Daoy (cell line): Measurements from ENCODE around the gene STARD9. TPM values are rescaled to one million over a fixed set of nuclear protein-coding genes. Genes with fewer than 3 reads are reported as not detected.
"Not testable (repeated sequence)": the region's sequence is repeated elsewhere in the genome, so short reads cannot be mapped to it uniquely, and the experiment has no call there.

Experiments
- DNase-seq: peaks from one replicate; pipeline ENCODE4 v3.0.0-alpha.2; 2015; ENCODE audit warnings: low read depth
- total RNA-seq: library from RNA; depleted of rRNA; stranded (reverse); fragments of >200 nt; shearing (Covaris generic); gene quantifications from 2 replicates; pipeline ENCODE4 v1.2.3, GENCODE V29; 2014

STARD9 gene
- total RNA-seq, 1 experiment from 2014 or later: 0.80 TPM

DNA sequence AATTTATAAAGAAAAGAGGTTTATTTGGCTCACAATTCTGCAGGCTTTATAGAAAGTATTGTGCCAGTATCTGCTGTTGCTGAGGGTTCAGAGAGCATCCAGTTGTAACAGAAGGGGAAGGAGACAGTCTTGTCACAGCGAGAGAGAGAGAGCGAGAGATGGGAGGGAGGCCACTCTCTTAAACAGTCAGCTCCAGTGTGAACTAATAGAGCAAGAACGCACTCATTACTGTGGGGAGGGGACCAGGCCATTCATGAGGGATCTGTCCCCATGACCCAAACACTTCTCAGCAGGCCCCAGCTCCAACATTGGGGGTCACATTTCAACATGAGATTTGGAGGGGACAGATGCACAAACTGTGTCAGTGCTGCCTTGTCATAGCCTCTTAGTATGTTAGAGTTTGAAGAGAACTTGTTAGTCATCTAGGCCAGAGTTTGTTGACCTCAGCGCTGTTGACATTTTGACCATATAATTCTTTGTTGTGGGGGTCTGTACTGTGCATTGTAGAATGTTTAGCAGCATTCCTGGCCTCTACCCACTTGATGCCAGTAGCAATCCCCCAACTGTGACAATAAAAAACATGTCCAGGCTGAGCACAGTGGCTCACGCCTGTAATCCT, 15.3 kb downstream of the STARD9 start:
- DNase-seq: no peak

GRCh38 chr15:42591238-42591934, 16.0 kb downstream of the STARD9 start:
- DNase-seq: no peak

- DNase-seq: no peak
Observed at GRCh38 chr15:42592716-42593115, 17.3 kb downstream of the STARD9 start.

DNA sequence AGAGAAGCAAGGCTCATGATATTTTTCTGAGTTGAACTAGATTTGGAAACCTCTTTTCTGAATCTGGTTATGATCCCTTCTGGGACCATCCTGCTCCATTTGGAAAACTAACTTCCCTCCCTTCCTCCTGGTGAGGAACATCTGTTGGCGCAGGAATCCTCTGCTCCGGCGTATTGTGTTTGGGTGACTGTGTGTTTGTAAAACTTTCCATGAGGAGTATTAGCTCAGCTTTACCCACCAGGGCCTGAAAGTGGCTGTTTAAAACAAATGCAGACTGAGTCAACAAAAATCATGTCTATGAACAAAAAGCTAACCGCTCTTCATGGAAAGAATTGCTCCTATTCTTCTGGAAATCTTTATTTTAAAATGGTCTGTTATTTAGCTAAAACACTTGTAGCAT, 17.7 kb downstream of the STARD9 start:
- DNase-seq: no peak

- DNase-seq: no peak
Observed at GRCh38 chr15:42594095-42594494, 18.7 kb downstream of the STARD9 start.

GRCh38 chr15:42595626-42596240, 20.3 kb downstream of the STARD9 start:
- no peak for DNase-seq

DNA sequence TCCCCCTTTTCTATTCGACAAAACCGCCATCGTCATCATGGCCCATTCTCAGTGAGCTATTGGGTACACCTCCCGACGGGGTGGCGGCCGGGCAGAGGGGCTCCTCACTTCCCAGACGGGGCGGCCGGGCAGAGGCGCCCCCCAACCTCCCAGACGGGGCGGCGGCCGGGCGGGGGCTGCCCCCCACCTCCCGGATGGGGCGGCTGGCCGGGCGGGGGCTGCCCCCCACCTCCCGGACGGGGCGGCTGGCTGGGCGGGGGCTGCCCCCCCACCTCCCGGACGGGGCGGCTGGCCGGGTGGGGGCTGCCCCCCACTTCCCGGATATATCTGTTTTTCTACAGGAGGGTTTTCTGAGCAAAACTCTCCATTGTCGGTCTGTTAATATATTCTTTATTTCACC, 25.9 kb downstream of the STARD9 start:
- not testable (repeated sequence) for DNase-seq

- no peak for DNase-seq
Observed at GRCh38 chr15:42602501-42602900, 27.1 kb downstream of the STARD9 start.

DNA sequence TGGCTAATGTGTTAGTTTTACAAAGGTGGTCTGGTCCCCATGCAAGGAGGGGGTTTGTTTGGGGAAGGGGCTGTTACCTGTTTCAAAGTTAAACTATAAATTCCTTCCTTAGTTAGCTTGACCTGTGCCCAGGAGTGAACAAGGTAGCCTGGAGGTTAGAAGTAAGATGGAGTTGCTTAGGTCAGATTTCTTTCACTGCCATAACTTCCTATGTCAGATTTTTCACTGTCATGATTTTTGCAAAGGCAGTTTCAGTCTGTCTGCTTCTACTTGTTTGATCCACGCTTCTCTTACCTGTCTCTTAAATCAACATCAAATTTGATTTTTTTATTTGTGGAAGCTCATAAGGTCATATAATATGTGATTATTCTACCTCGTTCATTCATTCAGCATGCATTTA, 28.6 kb downstream of the STARD9 start:
- no peak for DNase-seq

- DNase-seq: no peak
Observed at GRCh38 chr15:42604894-42605744, 29.7 kb downstream of the STARD9 start.

DNA sequence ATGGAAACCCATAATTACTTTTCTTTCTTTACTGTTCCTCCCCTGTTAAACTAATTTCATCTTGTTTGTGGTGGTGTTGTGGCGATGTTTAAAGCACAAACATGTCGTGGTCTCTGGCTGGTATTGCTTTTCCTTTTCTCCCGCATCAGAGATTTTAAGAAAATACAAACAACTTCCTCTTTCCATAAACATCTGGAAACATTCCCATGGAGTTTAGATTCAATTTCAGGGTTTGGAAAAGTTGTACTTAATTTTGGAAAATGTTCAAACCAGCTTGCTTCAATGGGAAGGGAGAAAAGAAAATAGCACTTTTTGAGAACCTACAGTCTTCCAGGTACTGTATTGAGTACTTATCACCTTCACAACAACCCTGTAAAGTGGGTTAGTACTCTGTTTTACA, 30.4 kb downstream of the STARD9 start:
- no peak for DNase-seq

- DNase-seq: peak; percentile 54
Observed at GRCh38 chr15:42608110-42608531, 32.7 kb downstream of the STARD9 start.

DNA sequence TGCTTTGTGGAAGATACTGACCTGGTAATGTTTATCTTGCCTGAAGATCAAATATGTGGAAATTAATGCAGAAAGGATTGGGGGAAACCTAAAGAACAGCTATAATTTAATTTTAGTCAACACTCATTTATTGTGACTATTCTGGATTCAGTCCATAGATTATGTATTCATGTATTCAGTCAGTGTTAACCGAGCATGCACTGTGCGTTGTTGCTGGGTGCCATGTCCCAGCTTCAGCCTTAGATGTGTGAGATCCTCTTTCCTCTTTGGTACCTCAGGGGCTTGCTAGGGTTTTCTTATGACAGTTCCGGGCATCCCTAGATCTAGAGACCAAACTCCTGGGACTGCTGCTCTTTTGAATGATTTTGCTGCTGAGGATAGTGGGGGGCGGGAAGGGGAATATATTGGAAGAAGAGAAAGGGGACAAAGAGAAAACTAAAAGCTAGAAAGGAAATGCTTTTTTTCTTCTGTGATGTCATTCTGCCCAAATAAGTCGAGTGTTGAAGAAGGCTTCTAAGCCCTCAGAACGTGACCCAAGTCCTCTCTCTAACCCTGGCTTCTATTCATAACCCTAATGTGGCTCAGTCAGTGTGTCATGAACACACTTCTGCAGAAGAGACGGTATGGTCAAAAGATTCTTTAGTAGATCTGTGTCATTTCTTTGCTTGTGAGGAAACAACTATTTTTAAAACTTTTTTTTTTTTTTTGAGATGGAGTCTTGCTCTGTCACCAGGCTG, 33.5 kb downstream of the STARD9 start:
- no peak for DNase-seq

DNA sequence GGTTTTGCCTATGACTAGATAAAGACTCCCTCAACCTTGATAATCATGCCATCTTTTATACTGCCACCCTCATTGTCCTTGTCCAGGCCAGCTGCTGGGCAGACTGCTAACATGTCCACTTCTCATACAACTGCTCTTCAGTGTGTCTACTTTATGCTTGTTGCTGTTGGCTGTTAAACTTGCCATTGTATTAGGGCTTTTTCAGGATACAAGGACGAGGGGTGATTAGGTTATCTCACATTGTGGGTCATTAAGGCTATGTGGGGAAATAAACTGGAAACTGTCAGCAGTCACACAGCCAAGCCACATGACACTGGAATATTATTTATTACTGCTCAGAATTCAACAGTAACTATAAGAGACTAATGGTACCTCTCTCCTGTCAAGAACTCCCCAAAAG, 36.1 kb downstream of the STARD9 start:
- DNase-seq: no peak

GRCh38 chr15:42612367-42612912, 37.0 kb downstream of the STARD9 start:
- DNase-seq: no peak

GRCh38 chr15:42616107-42616506, 40.7 kb downstream of the STARD9 start:
- no peak for DNase-seq

- DNase-seq: peak; percentile 17
Observed at GRCh38 chr15:42619656-42620371, 44.4 kb downstream of the STARD9 start.

GRCh38 chr15:42621386-42621785, 46.0 kb downstream of the STARD9 start:
- no peak for DNase-seq

DNA sequence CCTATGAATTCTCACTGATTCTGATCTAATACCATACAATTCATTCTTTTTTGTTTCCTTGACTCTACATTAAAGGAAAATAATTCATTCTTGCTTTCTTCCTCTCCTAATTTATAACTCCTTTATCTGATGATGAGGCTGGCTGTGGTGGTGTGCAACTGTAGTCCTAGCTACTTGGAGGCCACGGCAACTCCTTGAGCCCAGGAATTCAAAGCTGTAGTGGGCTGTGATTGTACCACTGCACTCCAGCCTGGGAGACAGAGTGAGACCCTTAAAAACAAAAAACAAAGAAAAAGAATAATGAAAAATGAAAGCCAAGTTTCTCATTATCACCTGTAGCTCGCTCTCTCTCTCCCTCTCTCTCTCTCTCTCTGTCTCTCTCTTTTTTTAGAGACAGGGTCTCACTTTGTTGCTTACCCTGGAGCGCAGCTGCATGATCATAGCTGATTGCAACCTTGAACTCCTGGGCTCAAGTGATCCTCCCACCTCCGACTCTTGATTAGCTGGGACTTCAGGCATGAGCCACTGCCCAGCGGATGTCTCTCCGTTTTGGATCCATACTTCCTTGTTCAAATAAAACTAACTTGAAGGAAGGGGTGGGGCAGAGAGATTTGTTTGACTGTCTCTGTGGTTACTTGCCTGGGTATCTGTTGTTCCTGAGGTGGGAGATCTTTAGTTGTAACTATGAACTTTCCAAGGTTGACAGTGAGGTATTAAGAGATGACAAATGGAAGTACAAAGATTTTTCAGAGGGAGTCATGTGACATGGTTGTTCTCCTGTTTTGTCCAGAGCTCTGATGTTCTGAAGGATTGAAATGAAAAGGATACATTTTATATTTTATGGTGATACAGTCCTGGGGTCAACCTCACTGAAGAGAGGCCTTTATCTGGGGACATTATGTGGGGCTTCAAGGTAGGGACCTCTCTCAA, 46.9 kb downstream of the STARD9 start:
- DNase-seq: no peak
